WTC11 (cell line): Measurements from ENCODE around the gene IMP3. TPM values are rescaled to one million over a fixed set of nuclear protein-coding genes. Genes with fewer than 3 reads are reported as not detected.

Experiments used
- ELF4 ChIP-seq: sonication (generic); formaldehyde crosslinking; IDR thresholded peaks from 2 replicates; pipeline ENCODE4 v1.8.1; 2022; ENCODE audit warnings: low read depth, mild to moderate bottlenecking, moderate library complexity, missing genetic modification reagents
- EMX1 ChIP-seq: fragments of 250-450 bp; sonication (Bioruptor Pico); IDR thresholded peaks from 2 replicates; pipeline ENCODE4 v1.8.0; 2021; ENCODE audit warnings: mild to moderate bottlenecking
- ETV6 ChIP-seq: sonication (generic); formaldehyde crosslinking; IDR thresholded peaks from 2 replicates; pipeline ENCODE4 v1.8.1; 2022; ENCODE audit warnings: mild to moderate bottlenecking, missing genetic modification reagents
- FOXK1 ChIP-seq: sonication (generic); formaldehyde crosslinking; IDR thresholded peaks from 2 replicates; pipeline ENCODE4 v1.8.0; 2022; ENCODE audit warnings: mild to moderate bottlenecking, moderate library complexity, missing genetic modification reagents
- GRHL2 ChIP-seq: fragments of 250-450 bp; sonication (Bioruptor Pico); IDR thresholded peaks from 2 replicates; pipeline ENCODE4 v1.8.0; 2022; ENCODE audit warnings: mild to moderate bottlenecking, moderate library complexity; ENCODE audit not compliant: insufficient replicate concordance, severe bottlenecking
- MYBL2 ChIP-seq: sonication (generic); formaldehyde crosslinking; IDR thresholded peaks from 2 replicates; pipeline ENCODE4 v1.8.1; 2023; ENCODE audit warnings: mild to moderate bottlenecking, moderate library complexity, missing genetic modification reagents
- RELA ChIP-seq: sonication (generic); formaldehyde crosslinking; IDR thresholded peaks from 2 replicates; pipeline ENCODE4 v1.8.1; 2022; ENCODE audit warnings: missing genetic modification reagents, mild to moderate bottlenecking, borderline replicate concordance
- ZNF416 ChIP-seq: fragments of 250-450 bp; sonication (Bioruptor Pico); IDR thresholded peaks from 2 replicates; pipeline ENCODE4 v1.9.0; 2021; ENCODE audit warnings: mild to moderate bottlenecking, inconsistent platforms
- total RNA-seq: library from RNA; stranded (reverse); gene quantifications from 3 replicates; pipeline ENCODE4 v1.2.3, GENCODE V29; 2021
- TF ChIP-seq, protein P1 (sequence below): fragments of 250-450 bp; sonication (Bioruptor Pico); conservative IDR thresholded peaks from 2 replicates; pipeline ENCODE4 v1.9.0; 2021; ENCODE audit warnings: mild to moderate bottlenecking
- TF ChIP-seq, protein P2 (sequence below): fragments of 250-450 bp; sonication (Bioruptor Pico); IDR thresholded peaks from 2 replicates; pipeline ENCODE4 v1.8.0; 2021; ENCODE audit warnings: mild to moderate bottlenecking
- TF ChIP-seq, protein P3 (sequence below): fragments of 250-450 bp; sonication (Bioruptor Pico); IDR thresholded peaks from 2 replicates; pipeline ENCODE4 v1.9.0; 2021; ENCODE audit warnings: mild to moderate bottlenecking, borderline replicate concordance
- TF ChIP-seq, protein P4 (sequence below): sonication (generic); formaldehyde crosslinking; IDR thresholded peaks from 2 replicates; pipeline ENCODE4 v1.8.1; 2022; ENCODE audit warnings: low read depth, missing genetic modification reagents, borderline replicate concordance
- TF ChIP-seq, protein P5 (sequence below): sonication (generic); formaldehyde crosslinking; IDR thresholded peaks from 2 replicates; pipeline ENCODE4 v1.8.0; 2022; ENCODE audit warnings: missing genetic modification reagents
- TF ChIP-seq, protein P6 (sequence below): fragments of 250-450 bp; sonication (Bioruptor Pico); IDR thresholded peaks from 2 replicates; pipeline ENCODE4 v2.1.2; 2022; ENCODE audit warnings: mild to moderate bottlenecking, moderate library complexity
- TF ChIP-seq, protein P7 (sequence below): sonication (generic); formaldehyde crosslinking; IDR thresholded peaks from 2 replicates; pipeline ENCODE4 v1.8.1; 2023; ENCODE audit warnings: mild to moderate bottlenecking, moderate library complexity, missing genetic modification reagents
- TF ChIP-seq, protein P8 (sequence below): fragments of 250-450 bp; sonication (Bioruptor Pico); IDR thresholded peaks from 2 replicates; pipeline ENCODE4 v1.9.0; 2021; ENCODE audit warnings: mild to moderate bottlenecking
- TF ChIP-seq, protein P9 (sequence below): sonication (generic); formaldehyde crosslinking; IDR thresholded peaks from 2 replicates; pipeline ENCODE4 v1.8.0; 2022; ENCODE audit warnings: mild to moderate bottlenecking, missing genetic modification reagents

IMP3 gene
- total RNA-seq, 1 experiment from 2014 or later, result 107 TPM

DNA sequence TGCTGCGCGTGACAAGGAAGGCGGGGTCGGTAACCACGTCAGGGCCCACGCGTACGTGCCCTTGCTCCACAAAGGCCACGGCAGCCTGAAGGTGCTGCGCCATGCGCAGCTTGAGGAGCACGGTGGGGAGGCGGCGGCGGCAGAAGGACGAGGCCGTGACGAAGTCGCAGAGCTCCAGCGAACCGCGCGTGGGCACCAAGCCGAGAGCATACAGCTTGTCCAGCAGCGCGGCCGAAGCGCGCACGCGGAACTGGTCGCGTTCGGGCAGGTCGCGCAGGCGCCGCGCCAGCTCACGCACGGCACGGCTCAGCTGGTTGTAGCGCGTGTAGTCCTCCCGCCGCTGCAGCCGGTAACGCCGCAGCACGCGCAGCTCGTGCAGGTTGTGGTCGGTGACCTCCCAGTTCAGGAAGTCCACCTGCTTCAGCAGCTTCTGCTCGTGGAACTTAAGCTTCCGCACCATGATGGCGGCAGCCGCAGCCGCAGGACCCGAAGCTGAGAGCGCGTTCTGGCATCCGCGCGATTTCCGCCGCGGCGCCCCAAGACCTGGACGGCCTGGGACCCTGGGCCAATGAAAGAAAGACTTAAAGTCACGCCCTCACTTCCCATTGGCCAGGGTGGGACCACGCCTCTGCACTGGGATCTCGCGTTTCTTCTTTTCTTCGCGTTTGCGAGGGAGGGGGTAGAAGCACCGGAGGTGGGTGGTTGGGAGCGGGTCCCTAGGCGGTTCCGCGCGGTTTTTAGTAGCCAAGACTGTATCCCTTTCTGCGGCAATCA is at the start of gene IMP3 (continued):
- TF ChIP-seq, protein P1, sequence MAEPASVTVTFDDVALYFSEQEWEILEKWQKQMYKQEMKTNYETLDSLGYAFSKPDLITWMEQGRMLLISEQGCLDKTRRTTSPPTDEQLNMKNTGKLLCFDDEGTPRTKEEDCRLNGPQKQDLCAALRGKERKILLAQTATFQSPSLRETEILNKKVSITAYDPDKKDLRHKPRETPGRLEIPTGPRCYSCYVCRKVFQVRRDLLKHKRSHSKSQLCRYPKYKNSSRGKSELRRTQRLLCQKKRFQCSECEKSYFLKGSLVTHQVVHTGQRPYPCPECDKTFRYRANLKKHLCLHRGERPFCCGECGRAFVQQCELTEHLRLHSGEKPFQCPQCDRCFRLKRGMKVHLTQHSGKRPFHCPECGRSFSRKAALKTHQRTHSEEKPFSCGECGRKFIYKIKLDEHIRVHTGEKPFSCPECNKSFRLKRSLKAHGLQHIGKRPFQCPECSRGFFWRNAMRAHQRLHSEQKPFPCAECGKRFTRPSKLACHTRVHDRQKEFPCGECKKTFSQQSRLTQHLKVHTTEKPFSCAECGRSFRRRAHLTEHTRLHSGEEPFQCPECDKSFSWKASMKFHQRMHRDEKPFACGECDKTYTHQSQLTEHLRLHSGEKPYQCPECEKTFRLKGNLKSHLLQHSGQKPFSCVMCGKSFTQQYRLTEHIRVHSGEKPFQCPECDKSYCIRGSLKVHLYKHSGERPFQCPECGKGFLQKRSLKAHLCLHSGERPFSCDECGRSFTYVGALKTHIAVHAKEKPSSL (CRISPR knock-in tag), result no peak
- TF ChIP-seq, protein P2, sequence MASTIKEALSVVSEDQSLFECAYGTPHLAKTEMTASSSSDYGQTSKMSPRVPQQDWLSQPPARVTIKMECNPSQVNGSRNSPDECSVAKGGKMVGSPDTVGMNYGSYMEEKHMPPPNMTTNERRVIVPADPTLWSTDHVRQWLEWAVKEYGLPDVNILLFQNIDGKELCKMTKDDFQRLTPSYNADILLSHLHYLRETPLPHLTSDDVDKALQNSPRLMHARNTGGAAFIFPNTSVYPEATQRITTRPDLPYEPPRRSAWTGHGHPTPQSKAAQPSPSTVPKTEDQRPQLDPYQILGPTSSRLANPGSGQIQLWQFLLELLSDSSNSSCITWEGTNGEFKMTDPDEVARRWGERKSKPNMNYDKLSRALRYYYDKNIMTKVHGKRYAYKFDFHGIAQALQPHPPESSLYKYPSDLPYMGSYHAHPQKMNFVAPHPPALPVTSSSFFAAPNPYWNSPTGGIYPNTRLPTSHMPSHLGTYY (CRISPR knock-in tag), result no peak
- TF ChIP-seq, protein P3, sequence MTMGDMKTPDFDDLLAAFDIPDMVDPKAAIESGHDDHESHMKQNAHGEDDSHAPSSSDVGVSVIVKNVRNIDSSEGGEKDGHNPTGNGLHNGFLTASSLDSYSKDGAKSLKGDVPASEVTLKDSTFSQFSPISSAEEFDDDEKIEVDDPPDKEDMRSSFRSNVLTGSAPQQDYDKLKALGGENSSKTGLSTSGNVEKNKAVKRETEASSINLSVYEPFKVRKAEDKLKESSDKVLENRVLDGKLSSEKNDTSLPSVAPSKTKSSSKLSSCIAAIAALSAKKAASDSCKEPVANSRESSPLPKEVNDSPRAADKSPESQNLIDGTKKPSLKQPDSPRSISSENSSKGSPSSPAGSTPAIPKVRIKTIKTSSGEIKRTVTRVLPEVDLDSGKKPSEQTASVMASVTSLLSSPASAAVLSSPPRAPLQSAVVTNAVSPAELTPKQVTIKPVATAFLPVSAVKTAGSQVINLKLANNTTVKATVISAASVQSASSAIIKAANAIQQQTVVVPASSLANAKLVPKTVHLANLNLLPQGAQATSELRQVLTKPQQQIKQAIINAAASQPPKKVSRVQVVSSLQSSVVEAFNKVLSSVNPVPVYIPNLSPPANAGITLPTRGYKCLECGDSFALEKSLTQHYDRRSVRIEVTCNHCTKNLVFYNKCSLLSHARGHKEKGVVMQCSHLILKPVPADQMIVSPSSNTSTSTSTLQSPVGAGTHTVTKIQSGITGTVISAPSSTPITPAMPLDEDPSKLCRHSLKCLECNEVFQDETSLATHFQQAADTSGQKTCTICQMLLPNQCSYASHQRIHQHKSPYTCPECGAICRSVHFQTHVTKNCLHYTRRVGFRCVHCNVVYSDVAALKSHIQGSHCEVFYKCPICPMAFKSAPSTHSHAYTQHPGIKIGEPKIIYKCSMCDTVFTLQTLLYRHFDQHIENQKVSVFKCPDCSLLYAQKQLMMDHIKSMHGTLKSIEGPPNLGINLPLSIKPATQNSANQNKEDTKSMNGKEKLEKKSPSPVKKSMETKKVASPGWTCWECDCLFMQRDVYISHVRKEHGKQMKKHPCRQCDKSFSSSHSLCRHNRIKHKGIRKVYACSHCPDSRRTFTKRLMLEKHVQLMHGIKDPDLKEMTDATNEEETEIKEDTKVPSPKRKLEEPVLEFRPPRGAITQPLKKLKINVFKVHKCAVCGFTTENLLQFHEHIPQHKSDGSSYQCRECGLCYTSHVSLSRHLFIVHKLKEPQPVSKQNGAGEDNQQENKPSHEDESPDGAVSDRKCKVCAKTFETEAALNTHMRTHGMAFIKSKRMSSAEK (CRISPR knock-in tag), result no peak
- TF ChIP-seq, protein P4, sequence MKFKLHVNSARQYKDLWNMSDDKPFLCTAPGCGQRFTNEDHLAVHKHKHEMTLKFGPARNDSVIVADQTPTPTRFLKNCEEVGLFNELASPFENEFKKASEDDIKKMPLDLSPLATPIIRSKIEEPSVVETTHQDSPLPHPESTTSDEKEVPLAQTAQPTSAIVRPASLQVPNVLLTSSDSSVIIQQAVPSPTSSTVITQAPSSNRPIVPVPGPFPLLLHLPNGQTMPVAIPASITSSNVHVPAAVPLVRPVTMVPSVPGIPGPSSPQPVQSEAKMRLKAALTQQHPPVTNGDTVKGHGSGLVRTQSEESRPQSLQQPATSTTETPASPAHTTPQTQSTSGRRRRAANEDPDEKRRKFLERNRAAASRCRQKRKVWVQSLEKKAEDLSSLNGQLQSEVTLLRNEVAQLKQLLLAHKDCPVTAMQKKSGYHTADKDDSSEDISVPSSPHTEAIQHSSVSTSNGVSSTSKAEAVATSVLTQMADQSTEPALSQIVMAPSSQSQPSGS (CRISPR knock-in tag), result no peak
- TF ChIP-seq EMX1 (CRISPR knock-in tag), result no peak
- no peak for TF ChIP-seq RELA (CRISPR knock-in tag)
- TF ChIP-seq, protein P5, sequence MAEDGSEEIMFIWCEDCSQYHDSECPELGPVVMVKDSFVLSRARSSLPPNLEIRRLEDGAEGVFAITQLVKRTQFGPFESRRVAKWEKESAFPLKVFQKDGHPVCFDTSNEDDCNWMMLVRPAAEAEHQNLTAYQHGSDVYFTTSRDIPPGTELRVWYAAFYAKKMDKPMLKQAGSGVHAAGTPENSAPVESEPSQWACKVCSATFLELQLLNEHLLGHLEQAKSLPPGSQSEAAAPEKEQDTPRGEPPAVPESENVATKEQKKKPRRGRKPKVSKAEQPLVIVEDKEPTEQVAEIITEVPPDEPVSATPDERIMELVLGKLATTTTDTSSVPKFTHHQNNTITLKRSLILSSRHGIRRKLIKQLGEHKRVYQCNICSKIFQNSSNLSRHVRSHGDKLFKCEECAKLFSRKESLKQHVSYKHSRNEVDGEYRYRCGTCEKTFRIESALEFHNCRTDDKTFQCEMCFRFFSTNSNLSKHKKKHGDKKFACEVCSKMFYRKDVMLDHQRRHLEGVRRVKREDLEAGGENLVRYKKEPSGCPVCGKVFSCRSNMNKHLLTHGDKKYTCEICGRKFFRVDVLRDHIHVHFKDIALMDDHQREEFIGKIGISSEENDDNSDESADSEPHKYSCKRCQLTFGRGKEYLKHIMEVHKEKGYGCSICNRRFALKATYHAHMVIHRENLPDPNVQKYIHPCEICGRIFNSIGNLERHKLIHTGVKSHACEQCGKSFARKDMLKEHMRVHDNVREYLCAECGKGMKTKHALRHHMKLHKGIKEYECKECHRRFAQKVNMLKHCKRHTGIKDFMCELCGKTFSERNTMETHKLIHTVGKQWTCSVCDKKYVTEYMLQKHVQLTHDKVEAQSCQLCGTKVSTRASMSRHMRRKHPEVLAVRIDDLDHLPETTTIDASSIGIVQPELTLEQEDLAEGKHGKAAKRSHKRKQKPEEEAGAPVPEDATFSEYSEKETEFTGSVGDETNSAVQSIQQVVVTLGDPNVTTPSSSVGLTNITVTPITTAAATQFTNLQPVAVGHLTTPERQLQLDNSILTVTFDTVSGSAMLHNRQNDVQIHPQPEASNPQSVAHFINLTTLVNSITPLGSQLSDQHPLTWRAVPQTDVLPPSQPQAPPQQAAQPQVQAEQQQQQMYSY (CRISPR knock-in tag), result peak; percentile 36; the same call in 1 of the 2 replicates
- TF ChIP-seq, protein P6, sequence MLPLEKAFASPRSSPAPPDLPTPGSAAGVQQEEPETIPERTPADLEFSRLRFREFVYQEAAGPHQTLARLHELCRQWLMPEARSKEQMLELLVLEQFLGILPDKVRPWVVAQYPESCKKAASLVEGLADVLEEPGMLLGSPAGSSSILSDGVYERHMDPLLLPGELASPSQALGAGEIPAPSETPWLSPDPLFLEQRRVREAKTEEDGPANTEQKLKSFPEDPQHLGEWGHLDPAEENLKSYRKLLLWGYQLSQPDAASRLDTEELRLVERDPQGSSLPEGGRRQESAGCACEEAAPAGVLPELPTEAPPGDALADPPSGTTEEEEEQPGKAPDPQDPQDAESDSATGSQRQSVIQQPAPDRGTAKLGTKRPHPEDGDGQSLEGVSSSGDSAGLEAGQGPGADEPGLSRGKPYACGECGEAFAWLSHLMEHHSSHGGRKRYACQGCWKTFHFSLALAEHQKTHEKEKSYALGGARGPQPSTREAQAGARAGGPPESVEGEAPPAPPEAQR, result no peak
- peak; percentile 65; the same call in 1 of the 2 replicates for TF ChIP-seq ZNF416 (CRISPR knock-in tag)
- no peak for TF ChIP-seq GRHL2 (CRISPR knock-in tag)
- TF ChIP-seq ETV6, result peak; percentile 88
- peak; percentile 89; the same call in 1 of the 2 replicates for TF ChIP-seq MYBL2 (CRISPR knock-in tag)
- no peak for TF ChIP-seq ELF4 (CRISPR knock-in tag)
- TF ChIP-seq, protein P7, sequence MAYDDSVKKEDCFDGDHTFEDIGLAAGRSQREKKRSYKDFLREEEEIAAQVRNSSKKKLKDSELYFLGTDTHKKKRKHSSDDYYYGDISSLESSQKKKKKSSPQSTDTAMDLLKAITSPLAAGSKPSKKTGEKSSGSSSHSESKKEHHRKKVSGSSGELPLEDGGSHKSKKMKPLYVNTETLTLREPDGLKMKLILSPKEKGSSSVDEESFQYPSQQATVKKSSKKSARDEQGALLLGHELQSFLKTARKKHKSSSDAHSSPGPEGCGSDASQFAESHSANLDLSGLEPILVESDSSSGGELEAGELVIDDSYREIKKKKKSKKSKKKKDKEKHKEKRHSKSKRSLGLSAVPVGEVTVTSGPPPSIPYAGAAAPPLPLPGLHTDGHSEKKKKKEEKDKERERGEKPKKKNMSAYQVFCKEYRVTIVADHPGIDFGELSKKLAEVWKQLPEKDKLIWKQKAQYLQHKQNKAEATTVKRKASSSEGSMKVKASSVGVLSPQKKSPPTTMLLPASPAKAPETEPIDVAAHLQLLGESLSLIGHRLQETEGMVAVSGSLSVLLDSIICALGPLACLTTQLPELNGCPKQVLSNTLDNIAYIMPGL (CRISPR knock-in tag), result peak; percentile 93
- TF ChIP-seq, protein P8, sequence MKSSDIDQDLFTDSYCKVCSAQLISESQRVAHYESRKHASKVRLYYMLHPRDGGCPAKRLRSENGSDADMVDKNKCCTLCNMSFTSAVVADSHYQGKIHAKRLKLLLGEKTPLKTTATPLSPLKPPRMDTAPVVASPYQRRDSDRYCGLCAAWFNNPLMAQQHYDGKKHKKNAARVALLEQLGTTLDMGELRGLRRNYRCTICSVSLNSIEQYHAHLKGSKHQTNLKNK (CRISPR knock-in tag), result no peak
- TF ChIP-seq, protein P9, sequence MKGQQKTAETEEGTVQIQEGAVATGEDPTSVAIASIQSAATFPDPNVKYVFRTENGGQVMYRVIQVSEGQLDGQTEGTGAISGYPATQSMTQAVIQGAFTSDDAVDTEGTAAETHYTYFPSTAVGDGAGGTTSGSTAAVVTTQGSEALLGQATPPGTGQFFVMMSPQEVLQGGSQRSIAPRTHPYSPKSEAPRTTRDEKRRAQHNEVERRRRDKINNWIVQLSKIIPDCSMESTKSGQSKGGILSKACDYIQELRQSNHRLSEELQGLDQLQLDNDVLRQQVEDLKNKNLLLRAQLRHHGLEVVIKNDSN (CRISPR knock-in tag), result peak; percentile 62; the same call in 1 of the 2 replicates
- TF ChIP-seq FOXK1, result peak; percentile 70
